C4-2B (cell line): ENCODE data around the gene SHF.

Experiments used
- CTCF ChIP-seq: fragments of 450-650 bp; conservative IDR thresholded peaks from 2 replicates; pipeline ENCODE4 v1.5.1; 2017; ENCODE audit warnings: mild to moderate bottlenecking
- ZFX ChIP-seq: fragments of 450-650 bp; IDR thresholded peaks from 2 replicates; pipeline ENCODE4 v1.6.1; 2017

GRCh38 chr15:45121020-45121419 lies 66.7 kb downstream of the SHF start:
- TF ChIP-seq CTCF (no peak), ZFX (no peak)
